Activated effector memory CD4-positive, alpha-beta T cell treated with anti-CD3 and anti-CD28 coated beads, Interleukin-2, amount 50 U/mL, for 16 hours (primary cell): ENCODE data around the gene RGS19.
"Not testable (repeated sequence)": the region's sequence is repeated elsewhere in the genome, so short reads cannot be mapped to it uniquely, and the experiment has no call there.

Source experiments
- DNase-seq: peaks from one replicate; pipeline ENCODE4 v3.0.0-alpha.2; 2020

RGS19 gene

DNA sequence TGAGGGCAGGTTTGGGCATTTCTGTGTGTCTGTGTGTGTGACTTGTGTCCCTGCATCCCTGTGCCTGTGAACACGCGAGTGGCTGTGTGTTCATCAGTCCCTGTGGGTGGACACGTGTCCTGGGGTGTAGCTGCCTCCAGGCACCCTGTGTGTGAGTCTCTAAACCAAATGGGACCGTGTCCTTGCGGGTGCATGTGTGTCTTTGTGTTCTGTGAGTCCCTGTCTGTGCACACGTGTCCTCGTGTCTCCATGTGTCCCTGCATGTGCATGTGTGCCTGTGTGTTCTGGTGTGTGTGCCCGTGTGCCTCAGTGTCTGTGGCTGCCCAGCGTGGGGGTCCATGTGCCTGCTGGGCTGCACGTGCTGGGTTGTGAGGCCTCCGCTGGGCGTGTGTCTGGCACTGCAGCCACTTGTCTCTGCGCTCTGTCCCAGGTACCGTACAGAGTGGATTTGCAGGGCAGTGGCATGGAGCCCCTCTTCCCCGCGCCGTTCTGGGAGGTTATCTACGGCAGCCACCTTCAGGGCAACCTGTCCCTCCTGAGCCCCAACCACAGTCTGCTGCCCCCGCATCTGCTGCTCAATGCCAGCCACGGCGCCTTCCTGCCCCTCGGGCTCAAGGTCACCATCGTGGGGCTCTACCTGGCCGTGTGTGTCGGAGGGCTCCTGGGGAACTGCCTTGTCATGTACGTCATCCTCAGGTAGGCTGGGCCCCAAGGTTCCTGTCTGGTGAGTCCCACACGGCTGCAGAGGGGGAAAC lies 13.1 kb upstream of the RGS19 start:
- DNase-seq, result no peak

DNA sequence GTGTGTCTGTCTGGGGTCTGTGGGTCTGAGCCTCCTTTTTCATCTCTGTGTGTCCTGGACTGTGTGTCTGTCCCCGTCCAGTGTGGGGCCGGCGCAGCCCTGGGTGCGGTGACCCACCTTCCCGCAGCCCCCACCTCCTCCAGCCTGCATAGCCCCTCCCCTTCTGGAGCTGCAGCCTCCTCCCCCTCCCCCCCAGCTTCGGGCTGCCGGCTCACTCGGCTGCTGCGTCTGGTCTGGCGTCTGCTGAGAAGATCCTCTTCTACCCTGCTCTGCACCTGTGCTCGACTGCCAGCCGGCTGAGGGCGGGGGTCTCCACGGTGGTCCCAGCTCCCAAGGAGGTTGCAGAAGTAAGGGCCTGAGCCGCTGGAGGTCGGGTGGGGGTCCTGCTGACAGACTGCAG lies 12.5 kb upstream of the RGS19 start:
- no peak for DNase-seq

DNA sequence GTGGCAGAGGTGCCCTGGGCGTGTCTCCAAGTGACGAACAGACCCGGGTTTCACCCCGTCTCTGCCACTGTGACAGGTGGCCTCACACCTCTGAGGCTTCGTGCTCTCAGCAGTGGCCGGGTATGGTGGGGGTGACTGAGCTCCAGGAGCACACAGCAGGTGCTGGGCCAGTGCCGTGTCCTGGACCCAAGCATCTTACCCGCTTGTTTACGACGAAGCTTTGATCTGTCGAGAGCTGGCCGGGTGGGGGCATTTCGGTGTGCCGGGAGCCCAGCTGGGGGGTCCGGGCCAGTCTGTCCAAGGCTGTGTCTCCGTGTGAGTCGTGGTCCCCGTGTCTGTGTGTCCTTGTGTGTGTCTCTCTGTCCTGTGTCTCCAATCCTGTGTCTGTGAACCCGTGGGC lies 12.0 kb upstream of the RGS19 start:
- no peak for DNase-seq

DNA sequence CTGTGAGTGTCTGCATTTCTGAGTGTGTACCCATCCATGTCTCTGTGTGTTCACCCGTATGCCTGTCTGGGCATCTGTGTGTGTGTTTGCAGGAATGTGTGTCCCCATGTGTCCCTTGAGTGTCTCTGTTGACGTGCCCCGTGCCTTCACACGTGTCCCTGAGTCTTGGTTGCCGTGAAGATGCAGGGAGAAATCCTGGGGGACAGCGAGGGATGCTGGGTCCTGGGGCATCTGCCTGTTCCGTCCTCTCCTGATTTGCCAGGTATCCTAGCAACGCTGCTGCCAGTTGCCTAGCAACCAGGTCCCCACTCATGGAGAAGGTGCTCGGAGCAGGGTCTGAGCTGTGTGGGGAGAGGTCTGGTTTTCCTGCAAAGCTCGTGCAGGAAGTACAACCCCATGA lies 10.8 kb upstream of the RGS19 start:
- no peak for DNase-seq

DNA sequence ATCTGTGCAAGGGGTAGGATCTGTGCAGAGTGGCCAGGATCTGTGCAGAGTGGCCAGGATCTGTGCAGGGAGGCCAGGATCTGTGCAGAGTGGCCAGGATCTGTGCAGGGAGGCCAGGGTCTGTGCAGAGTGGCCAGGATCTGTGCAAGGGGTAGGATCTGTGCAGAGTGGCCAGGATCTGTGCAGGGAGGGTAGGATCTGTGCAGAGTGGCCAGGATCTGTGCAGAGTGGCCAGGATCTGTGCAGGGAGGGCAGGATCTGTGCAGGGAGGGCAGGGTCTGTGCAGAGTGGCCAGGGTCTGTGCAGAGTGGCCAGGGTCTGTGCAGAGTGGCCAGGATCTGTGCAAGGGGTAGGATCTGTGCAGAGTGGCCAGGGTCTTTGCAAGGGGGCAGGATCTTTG lies 9.3 kb upstream of the RGS19 start:
- DNase-seq, result not testable (repeated sequence)

DNA sequence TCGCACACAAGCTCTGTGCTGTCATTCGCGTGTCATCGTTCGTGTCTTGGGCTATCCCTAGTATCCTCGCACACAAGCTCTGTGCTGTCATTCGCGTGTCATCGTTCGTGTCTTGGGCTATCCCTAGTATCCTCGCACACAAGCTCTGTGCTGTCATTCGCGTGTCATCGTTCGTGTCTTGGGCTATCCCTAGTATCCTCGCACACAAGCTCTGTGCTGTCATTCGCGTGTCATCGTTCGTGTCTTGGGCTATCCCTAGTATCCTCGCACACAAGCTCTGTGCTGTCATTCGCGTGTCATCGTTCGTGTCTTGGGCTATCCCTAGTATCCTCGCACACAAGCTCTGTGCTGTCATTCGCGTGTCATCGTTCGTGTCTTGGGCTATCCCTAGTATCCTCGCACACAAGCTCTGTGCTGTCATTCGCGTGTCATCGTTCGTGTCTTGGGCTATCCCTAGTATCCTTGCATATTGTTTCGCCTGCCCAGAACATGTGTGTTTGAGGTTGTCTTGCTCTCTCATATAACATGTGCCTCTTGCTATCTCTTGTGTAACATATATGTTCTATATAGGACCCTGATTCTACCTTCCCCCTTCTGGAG lies 8.0 kb upstream of the RGS19 start:
- DNase-seq, result not testable (repeated sequence)

DNA sequence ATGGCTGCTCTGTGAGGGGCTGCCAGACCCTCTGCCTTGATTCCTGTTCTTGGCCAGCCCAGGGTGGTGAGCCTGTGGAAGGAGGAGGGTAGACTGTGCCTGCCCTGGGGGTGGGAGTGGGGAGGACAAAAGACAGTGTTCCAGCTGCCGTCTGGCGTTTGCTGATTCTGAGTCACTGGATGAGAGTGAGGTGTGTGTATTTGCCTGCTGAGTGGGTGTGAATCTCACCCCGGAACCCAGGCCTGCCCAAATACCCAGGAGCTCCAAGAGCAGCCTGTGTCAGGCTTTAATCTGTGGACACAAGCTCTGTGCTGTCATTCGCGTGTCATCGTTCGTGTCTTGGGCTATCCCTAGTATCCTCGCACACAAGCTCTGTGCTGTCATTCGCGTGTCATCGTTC lies 7.5 kb upstream of the RGS19 start:
- DNase-seq, result no peak

DNA sequence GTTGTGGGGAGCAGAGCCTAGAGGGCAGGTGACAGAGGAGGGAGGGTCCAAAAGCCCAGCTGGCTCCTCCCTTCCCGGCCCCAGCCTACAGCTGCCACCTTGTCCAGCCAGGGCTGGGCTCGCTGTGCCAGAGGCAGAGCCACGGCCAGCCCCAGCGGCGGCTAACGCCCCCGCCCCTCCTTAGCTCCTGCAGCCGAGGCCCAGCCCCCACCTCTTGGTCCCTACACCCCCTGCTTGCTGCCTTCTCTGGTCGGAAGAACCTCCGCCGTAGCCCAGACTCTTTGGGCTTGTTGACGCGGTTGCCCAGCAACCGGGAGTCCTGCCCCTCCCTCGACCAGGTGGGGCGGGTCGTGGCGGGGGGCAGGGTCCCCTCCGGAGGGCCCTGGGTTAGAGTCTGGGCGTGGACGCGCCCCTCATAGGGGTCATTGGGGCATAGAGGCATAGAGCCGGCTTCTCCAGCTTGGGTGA lies 5.4 kb upstream of the RGS19 start:
- no peak for DNase-seq

DNA sequence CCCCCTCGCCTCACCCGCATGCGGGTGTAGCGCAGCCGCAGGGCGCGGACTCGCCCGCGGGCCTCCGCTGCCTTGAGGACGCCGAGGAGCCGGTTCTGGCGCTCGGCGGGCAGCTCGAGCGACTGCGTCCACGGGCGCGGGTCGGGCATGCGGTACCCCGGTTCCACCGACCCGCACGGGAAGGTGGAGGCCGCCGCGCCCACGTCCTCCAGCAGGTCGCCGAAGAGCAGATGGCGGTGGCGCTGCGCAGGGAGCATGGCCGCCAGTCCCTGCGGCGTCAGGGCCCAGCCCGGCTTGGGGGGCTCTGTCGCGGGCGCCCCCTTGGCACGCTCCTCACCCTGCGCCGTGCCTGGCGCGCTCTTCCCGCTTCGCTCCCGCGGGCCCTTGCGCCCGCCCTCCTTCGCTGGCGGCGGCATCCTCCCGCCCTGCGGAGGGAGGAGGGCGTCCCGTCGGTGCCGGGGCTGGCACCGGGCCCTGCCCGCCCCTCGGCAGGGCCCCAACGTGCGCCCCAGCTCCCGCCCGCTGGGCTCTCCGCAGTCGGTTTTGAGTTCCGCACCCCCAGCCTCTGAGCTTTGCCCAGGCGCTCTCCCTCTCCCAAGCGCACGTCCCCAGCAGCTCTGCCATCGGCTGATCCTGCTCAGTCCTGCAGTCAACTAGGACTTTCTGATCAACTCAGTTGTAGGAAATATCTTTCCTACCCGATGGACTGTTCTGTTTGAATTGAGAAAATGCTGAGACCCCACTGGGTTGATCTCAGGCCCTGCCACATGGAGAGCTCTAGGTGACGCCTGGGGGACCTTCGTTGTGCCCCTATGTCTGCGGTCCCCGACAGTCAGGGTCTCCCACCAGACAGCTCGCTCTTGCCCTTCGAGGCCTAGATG lies 4.7 kb upstream of the RGS19 start, which contains the start of gene LKAAEAR1:
Gene LKAAEAR1, minus strand, starts transcription at position 595 of the 881 bp plus-strand sequence. Its CDS starts 179 bp downstream, at position 416.
- no peak for DNase-seq

DNA sequence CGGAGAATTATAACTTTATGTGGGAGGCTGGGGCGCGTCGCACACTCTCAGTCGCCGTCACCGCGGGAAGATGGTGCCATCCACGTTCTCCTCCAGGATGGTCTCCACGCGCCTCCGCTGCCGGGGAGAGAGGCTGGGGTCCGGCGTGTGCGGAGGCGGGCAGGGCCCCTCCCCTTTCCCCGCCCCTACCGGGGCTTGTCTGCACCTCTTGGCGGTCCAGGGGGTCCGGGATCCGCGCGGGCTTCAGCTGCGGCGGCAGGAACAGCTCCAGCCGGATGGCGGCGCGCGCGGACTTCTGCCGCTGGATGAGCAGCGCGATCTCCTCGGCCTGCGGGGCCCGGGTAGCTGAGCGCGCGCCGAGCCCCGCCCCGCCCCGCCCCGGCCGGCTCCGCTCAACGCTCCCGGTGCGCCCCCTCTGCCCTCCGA lies 4.1 kb upstream of the RGS19 start:
- DNase-seq, result peak; percentile 89

DNA sequence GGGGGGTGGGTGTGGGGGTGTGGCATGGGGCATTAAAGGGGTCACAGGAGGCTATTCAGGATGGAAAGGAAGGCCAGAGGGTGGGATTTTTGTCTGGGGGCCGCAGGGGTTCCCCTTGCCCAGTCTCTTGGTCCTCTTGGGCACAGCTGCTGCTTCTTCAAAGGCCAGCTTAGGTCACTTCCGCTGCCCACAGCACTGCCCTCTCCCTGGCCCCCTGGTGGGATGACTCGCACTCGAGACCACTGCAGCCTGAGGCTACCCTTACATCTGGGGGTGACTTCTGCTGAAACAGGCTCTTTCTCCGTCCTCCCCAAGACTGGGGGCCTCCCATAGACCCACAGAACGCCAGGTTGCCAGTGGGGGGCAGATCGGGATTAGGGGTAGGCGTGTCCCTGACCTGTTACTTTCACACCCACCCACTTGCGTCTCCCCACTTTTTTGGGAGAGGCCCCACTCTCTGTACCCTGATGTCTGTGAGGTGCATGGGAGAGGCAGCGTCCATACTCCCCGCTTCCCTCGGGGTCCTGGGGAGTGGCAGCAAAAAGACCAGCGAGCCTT lies 3.6 kb upstream of the RGS19 start:
- DNase-seq, result no peak

DNA sequence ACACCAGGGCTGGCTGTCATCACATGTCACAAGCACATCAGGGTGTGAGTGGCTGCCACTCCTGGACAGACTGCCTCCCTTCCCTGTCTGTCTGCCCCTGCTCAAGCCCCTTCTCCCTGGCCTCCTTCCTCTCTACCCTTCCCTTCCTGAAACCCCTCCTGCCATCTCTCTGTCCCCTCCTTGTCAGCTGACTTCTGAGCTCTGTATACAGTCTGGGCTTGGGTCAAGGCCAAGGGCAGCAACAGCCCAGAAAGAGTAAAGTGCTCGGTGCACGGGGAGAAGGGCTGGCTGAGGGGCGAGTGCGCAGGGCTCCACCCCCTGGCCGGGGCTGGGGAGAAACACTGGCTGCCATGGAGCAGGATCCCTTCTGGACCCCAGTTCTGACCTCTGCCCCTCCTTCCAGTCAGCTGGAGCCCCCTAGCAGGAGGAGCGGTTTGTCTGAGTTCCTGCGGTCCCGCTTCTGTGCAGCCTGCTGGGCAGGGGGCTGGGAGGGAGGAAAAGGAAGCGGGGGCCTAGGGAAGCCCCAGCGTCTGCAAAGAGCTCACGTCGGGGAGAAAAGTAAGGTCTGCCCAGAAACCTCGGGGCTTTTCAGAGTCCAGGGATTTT lies 2.9 kb upstream of the RGS19 start:
- no peak for DNase-seq

DNA sequence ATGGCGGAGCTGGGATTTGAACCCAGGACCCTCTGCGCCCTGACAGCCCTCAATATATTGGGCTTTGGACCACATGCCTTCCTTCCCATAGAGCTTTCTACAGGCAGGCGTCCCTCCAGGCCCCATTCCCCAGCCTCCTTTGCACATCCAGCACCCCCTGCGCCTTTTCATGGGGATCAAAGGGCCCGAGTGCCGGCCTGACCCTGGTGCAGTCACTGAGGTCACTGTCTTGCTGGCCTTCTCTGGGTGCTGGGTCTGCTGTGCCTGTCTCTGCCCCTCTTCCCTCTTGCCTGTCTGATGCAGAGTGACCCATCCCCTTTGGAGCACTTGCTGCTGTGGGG lies 2.3 kb upstream of the RGS19 start:
- no peak for DNase-seq

DNA sequence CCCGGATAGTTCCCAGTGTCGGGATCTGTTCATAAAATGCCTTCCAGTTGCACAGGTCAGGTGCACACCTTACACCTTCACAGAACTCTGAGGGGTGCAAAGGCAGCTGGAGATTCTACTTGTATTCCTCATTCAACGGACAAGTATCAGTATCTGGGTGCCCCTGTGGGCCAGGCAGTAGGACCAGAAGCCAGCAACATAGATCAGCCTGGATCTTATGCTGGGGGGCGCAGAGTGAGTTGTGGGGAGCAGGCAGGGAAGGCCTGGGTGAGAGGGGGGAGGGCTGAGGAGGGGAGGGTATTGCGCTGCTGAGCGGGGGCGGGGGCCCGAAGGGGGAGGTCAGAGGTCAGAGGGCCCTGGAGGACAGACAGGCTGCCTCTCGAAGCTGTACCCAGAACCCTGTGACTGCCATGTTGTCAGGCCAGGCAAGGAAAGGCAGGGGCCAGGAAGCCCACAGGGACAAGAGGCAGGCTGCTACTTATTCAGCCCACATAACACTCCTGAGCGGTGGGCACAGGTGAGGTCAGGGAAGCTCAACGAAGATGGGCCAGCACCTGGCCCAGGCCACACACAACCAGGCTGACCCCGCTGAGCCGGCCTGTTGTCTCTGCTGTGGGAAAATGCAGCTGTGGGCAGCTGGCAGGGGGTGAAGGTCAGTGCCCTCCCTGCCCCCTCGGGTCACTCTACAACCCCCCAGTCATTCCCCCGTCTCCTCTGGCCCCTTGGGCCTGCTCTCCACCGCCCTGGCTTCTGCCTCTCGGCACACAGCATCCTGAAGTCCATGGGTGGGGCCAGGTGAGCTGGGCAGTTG lies 1.7 kb upstream of the RGS19 start:
- DNase-seq, result no peak

DNA sequence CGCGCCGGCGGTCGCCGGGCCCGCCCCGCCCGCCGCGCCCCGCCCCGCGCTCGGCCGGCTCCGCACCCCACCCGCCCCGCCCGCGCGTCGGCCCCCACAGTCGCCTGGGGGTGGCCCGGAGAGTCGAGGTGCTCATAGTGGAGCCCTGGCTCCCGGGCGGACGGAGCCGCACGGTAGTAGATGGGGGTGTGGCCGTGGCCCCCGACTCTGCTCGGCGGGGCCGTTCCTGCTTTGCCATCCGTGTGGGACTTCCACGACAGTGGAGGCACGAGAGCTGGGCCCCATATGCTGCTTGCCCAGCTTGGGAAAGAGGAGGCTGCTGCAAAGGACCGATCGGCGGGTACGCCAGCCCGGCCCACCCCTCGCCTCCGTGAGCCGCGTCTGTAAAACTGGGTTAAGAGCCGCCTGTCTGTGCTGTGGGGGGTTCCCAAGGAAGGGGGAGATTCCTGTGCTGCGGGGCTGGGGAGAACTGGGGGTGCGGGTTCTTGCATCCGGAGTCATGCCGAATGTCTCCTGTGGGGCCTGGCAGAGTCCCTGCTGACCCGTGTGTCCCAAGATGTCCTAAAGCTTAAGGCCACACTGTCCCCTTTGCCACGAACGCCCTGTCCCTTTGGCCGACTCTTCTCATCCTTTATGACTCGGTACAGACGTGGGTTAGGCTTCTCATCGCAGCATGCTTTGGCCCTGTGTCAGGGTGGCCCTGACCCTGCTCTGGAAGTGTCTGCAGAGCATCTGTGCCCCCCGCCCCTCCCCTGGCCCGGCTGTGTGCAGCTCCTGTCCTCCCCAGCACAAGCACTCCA lies 895 bp upstream of the RGS19 start, which contains the start of gene OPRL1:
Gene OPRL1, plus strand, starts transcription at position 70 of the 800 bp plus-strand sequence. CDS start 12,639 bp downstream, outside the sequence.
- no peak for DNase-seq

DNA sequence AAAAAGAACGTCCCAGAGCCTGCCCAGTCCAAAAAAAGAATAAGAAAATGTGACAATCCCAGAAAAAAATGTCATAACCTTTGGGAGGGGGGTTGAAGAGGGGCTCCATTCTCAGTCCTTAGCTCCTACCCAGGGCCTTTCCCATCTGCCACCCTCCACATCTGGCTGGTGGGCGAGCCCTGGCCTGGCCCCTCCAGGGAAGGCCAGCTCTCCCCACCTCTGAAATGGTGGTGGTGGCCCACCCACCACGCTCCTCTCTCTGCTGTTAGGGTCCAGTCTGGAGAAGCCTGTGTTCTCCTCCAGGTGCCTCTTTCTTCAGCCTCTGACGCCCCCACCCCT lies 415 bp downstream of the RGS19 start:
- DNase-seq, result no peak

DNA sequence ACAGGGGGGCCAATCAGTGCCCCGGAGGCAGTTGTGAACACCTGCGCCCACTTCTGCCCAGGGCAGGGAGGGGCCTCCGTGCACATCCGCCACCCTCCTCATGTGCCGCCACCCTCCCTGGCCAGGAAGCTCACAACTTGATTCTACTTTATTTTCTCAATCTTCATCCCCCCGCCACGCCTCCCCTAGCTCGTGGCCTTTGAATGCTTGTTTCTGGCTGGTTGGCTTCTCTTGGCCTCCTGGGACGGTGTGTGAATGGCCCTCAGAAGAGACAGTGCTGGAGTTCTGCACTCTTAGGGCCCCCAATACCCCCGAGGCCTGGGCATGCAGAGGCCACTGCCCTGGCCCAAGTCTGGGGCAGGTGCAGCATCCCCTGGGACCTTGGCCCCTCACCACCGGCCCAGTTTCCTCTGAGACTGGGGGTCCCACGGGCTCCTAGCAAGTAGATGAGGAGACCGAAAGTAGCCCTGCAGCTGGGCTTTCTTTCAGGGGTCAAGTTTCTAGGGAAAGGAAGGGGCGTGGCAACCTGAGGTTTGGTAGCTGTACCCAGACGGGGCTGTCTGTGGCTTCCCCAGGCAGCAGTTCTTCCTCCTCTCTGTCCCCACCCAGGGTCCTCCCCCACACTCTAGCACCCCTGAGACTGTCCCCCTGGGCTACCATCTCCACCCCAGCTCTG lies 1.3 kb downstream of the RGS19 start:
- peak; percentile 86 for DNase-seq

DNA sequence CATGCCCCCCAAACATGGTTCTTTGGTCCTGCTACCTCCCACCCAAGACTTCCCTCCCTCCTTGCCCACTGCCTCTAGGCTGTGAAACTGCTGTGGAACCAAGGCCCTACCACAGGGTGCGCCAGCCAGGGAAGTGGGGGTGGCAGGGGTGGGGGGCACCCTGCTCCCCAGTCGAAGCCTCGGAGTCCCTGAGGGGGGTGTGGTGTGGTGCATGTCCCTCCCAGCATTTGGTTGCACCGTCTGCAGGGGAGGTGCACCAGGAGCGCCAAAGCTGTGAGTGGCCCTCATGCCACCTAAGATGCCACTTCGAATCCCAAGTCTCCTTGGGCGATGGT lies 1.8 kb downstream of the RGS19 start:
- DNase-seq, result no peak

DNA sequence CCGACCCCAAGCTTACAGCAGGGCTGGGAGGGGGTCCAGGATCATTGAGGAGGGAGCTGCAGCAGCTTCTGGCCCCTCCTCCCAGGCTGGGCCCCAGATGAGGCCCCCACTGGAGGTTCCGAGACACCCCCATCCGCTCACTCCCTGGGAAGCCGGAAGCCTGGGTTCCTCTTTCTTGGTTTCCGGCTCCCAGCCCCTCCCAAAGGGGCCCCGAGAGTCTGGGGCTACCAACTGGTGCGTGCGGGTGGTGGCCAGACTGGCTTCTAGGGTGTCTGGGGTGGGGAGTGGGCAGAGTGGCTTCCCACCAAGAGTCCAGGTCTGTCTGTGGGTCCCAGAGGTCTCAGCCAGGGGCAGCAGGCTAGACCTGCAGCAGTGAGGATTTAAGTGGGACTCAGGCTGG lies 2.2 kb downstream of the RGS19 start:
- DNase-seq, result peak; percentile 77
